ENCODE results near the gene ZDHHC11B. TPM values are rescaled to one million over a fixed set of nuclear protein-coding genes. Genes with fewer than 3 reads are reported as not detected.
"Not testable (repeated sequence)": the region's sequence is repeated elsewhere in the genome, so short reads cannot be mapped to it uniquely, and the experiment has no call there.

Gene ZDHHC11B
- total and polyA plus RNA-seq, 2 donors from 2014 or later, result 4.4 to 5.4 TPM

DNA sequence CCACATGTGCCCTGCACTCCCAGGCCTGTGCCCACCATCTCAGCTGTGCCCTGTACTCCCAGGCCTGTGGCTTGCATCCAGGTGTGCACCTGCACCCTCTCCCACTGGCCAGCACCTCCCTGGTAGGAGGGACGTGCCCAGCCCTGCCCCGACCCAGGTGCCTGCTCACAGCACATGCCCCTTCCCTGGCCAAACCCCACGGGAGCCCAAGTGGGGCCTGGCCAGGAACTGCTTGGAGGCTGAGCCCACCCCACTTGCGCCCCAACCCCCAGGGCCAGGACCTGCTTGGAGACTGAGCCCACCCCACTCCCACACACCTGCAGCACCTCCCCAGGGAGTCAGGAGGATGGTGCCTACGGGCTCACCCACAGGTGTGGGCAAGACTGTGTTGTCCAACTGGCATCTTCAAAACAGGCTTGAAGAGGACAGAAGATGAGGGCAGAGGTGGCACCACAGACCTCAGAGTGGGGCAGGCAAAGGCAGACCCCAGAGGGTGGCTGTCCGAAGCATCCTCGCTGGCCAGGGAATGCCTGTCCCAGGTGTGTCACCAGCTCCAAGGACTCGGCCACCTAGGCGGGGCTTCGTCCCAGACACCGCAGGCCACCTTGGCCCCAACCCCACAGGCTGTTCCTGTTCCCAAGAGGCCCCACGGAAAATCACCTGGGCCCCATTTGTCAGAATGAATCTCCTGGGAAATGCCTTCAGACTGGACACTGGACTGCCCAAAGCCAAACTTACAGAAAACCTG is 10.8 kb downstream of the ZDHHC11B start:
- no peak overlapping the region for H3K27ac ChIP-seq (ENCODE audit: low read depth in 2 of 2, low read length in 2 of 2)
- TF ChIP-seq, protein P1, sequence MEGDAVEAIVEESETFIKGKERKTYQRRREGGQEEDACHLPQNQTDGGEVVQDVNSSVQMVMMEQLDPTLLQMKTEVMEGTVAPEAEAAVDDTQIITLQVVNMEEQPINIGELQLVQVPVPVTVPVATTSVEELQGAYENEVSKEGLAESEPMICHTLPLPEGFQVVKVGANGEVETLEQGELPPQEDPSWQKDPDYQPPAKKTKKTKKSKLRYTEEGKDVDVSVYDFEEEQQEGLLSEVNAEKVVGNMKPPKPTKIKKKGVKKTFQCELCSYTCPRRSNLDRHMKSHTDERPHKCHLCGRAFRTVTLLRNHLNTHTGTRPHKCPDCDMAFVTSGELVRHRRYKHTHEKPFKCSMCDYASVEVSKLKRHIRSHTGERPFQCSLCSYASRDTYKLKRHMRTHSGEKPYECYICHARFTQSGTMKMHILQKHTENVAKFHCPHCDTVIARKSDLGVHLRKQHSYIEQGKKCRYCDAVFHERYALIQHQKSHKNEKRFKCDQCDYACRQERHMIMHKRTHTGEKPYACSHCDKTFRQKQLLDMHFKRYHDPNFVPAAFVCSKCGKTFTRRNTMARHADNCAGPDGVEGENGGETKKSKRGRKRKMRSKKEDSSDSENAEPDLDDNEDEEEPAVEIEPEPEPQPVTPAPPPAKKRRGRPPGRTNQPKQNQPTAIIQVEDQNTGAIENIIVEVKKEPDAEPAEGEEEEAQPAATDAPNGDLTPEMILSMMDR (IDR thresholded peaks at IDR 0.05; ENCODE audit: borderline replicate concordance, extremely low read depth, insufficient read depth), result no peak
- no peaks in the 10 kb centered on the region for H3K9me3 ChIP-seq (ENCODE audit: control insufficient read depth in 2 of 3, insufficient read depth in 1 of 3, low read length in 3 of 3)
- DNase-seq (peak in 1 of 5 donors; percentile 85), FAIRE-seq (no peak)
- intact Hi-C loops (cut with DNase I), result loop anchor here (10.0 kb wide), 1 partner anchor 89 kb away; no protein-coding TSS in a partner anchor
- H3K9ac ChIP-seq (ENCODE audit: low read length in 3 of 3), result no peak overlapping the region
- peaks cover 6% of the 10 kb centered on the region for H3K27me3 ChIP-seq (ENCODE audit: control insufficient read depth, insufficient read depth, low read length)
- H3K36me3 ChIP-seq (ENCODE audit: control insufficient read depth in 2 of 3, insufficient read depth in 3 of 3, low read length in 3 of 3), result no peaks in the 10 kb centered on the region
- no peak overlapping the region for H3K4me3 ChIP-seq (ENCODE audit: low read length in 3 of 3)
- no peaks in the 10 kb centered on the region for H3K4me1 ChIP-seq (ENCODE audit: control insufficient read depth in 2 of 3, insufficient read depth in 2 of 3, low read depth in 1 of 3, low read length in 3 of 3)

- FAIRE-seq; H3K36me3 ChIP-seq (ENCODE audit: control insufficient read depth in 2 of 3, insufficient read depth in 3 of 3, low read length in 3 of 3); H3K4me3 ChIP-seq (ENCODE audit: low read length in 3 of 3); H3K9me3 ChIP-seq (ENCODE audit: control insufficient read depth in 2 of 3, insufficient read depth in 1 of 3, low read length in 3 of 3); H3K9ac ChIP-seq (ENCODE audit: low read length in 3 of 3); H3K4me1 ChIP-seq (ENCODE audit: control insufficient read depth in 2 of 3, insufficient read depth in 2 of 3, low read depth in 1 of 3, low read length in 3 of 3); H3K27me3 ChIP-seq (ENCODE audit: control insufficient read depth, insufficient read depth, low read length); H3K27ac ChIP-seq (ENCODE audit: low read depth in 2 of 2, low read length in 2 of 2): not testable (repeated sequence)
- intact Hi-C loops (cut with DNase I), result loop anchor here (10.0 kb wide), 1 partner anchor 88 kb away; no protein-coding TSS in a partner anchor
- peak in 1 of 5 donors; percentile 43 for DNase-seq
Observed at GRCh38 chr5:772931-773330, 11.6 kb downstream of the ZDHHC11B start.

GRCh38 chr5:772547-772890 is 12.0 kb downstream of the ZDHHC11B start:
- H3K9ac ChIP-seq (ENCODE audit: low read length in 3 of 3); H3K4me3 ChIP-seq (ENCODE audit: low read length in 3 of 3); H3K36me3 ChIP-seq (ENCODE audit: control insufficient read depth in 2 of 3, insufficient read depth in 3 of 3, low read length in 3 of 3); H3K27ac ChIP-seq (ENCODE audit: low read depth in 2 of 2, low read length in 2 of 2); H3K27me3 ChIP-seq (ENCODE audit: control insufficient read depth, insufficient read depth, low read length); FAIRE-seq; H3K9me3 ChIP-seq (ENCODE audit: control insufficient read depth in 2 of 3, insufficient read depth in 1 of 3, low read length in 3 of 3); H3K4me1 ChIP-seq (ENCODE audit: control insufficient read depth in 2 of 3, insufficient read depth in 2 of 3, low read depth in 1 of 3, low read length in 3 of 3): not testable (repeated sequence)
- peak in 1 of 5 donors; percentile 17 for DNase-seq
- intact Hi-C loops (cut with DNase I), result loop anchor here (10.0 kb wide), 1 partner anchor 88 kb away; no protein-coding TSS in a partner anchor

- not testable (repeated sequence) for H3K4me3 ChIP-seq (ENCODE audit: low read length in 3 of 3); H3K4me1 ChIP-seq (ENCODE audit: control insufficient read depth in 2 of 3, insufficient read depth in 2 of 3, low read depth in 1 of 3, low read length in 3 of 3); H3K36me3 ChIP-seq (ENCODE audit: control insufficient read depth in 2 of 3, insufficient read depth in 3 of 3, low read length in 3 of 3); H3K9ac ChIP-seq (ENCODE audit: low read length in 3 of 3); H3K9me3 ChIP-seq (ENCODE audit: control insufficient read depth in 2 of 3, insufficient read depth in 1 of 3, low read length in 3 of 3); FAIRE-seq; H3K27me3 ChIP-seq (ENCODE audit: control insufficient read depth, insufficient read depth, low read length); H3K27ac ChIP-seq (ENCODE audit: low read depth in 2 of 2, low read length in 2 of 2)
- intact Hi-C loops (cut with DNase I), result loop anchor here (10.0 kb wide), 1 partner anchor 87 kb away; no protein-coding TSS in a partner anchor
- peak in 1 of 5 donors; percentile 36 for DNase-seq
Observed at GRCh38 chr5:771841-772546, 12.5 kb downstream of the ZDHHC11B start.

DNA sequence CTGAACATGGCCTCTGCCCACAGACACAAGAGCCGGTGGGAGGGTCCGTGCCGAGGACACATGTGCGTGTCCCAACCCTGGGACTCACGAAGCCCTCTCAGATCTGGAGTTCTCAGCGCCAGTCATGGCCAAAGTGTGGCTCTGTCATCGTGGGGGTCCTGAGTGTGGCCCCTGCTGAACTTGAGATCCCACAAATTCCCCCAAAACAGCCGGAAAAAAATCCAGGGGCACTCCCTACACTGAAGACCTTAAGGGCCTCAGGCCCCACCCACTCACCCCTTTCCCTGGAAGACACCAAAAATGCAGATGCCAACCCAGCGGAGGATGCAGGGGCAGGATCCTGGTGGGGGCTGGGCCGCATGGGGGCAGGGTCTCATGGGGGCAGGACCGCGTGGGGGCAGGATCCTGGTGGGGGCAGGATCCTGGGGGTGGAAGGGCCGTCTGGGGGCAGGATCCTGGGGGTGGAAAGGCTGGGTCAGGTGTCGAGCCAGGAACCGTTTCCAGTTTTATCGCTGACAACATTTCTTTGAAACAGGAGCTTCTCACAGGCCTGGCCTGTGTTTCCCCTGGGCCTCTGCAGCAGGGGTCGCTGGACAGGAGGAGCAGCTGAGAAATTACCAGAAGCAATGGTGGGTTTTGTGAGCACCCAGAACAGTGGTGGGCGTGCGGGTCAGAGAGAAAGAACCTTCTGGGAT is 13.3 kb downstream of the ZDHHC11B start:
- not testable (repeated sequence) for H3K4me3 ChIP-seq (ENCODE audit: low read length in 3 of 3); H3K27ac ChIP-seq (ENCODE audit: low read depth in 2 of 2, low read length in 2 of 2); H3K27me3 ChIP-seq (ENCODE audit: control insufficient read depth, insufficient read depth, low read length); H3K9ac ChIP-seq (ENCODE audit: low read length in 3 of 3); H3K36me3 ChIP-seq (ENCODE audit: control insufficient read depth in 2 of 3, insufficient read depth in 3 of 3, low read length in 3 of 3); H3K9me3 ChIP-seq (ENCODE audit: control insufficient read depth in 2 of 3, insufficient read depth in 1 of 3, low read length in 3 of 3); H3K4me1 ChIP-seq (ENCODE audit: control insufficient read depth in 2 of 3, insufficient read depth in 2 of 3, low read depth in 1 of 3, low read length in 3 of 3); FAIRE-seq
- intact Hi-C loops (cut with DNase I), result loop anchor here (10.0 kb wide), 1 partner anchor 86 kb away; no protein-coding TSS in a partner anchor
- DNase-seq, result peak in 2 of 5 donors; percentile 58 to 83

DNA sequence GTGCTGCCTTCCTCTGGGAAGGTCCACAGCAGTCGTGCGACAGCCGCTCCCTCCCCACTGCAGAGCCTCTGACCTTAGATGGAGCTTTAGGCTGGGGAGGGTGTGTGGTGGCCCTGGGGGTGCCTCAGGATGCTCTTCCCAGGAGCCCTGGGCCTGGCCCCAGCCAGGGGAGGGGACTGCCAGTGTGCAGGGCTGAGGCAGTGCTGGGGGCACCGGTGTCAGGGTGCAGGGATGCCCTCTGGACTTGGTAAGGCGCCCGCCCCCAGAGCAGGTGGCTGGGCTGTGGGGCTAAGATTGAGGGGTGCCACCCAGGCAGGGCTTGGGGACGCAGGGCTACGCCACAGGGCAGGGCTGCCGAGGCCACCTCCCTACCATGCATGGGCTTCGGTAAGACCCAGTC is 13.9 kb downstream of the ZDHHC11B start:
- H3K36me3 ChIP-seq (ENCODE audit: control insufficient read depth in 2 of 3, insufficient read depth in 3 of 3, low read length in 3 of 3); H3K9me3 ChIP-seq (ENCODE audit: control insufficient read depth in 2 of 3, insufficient read depth in 1 of 3, low read length in 3 of 3); H3K4me1 ChIP-seq (ENCODE audit: control insufficient read depth in 2 of 3, insufficient read depth in 2 of 3, low read depth in 1 of 3, low read length in 3 of 3); H3K27me3 ChIP-seq (ENCODE audit: control insufficient read depth, insufficient read depth, low read length); H3K4me3 ChIP-seq (ENCODE audit: low read length in 3 of 3); H3K9ac ChIP-seq (ENCODE audit: low read length in 3 of 3); FAIRE-seq; H3K27ac ChIP-seq (ENCODE audit: low read depth in 2 of 2, low read length in 2 of 2): not testable (repeated sequence)
- intact Hi-C loops (cut with DNase I), result loop anchor here (10.0 kb wide), 1 partner anchor 86 kb away; no protein-coding TSS in a partner anchor
- DNase-seq, result peak in 1 of 5 donors; percentile 85

GRCh38 chr5:769485-770145 is 14.9 kb downstream of the ZDHHC11B start:
- DNase-seq, result peak in 1 of 5 donors; percentile 84
- H3K4me3 ChIP-seq (ENCODE audit: low read length in 3 of 3); H3K27me3 ChIP-seq (ENCODE audit: control insufficient read depth, insufficient read depth, low read length); FAIRE-seq; H3K36me3 ChIP-seq (ENCODE audit: control insufficient read depth in 2 of 3, insufficient read depth in 3 of 3, low read length in 3 of 3); H3K27ac ChIP-seq (ENCODE audit: low read depth in 2 of 2, low read length in 2 of 2); H3K4me1 ChIP-seq (ENCODE audit: control insufficient read depth in 2 of 3, insufficient read depth in 2 of 3, low read depth in 1 of 3, low read length in 3 of 3); H3K9ac ChIP-seq (ENCODE audit: low read length in 3 of 3); H3K9me3 ChIP-seq (ENCODE audit: control insufficient read depth in 2 of 3, insufficient read depth in 1 of 3, low read length in 3 of 3): not testable (repeated sequence)
- intact Hi-C loops (cut with DNase I), result loop anchor here (10.0 kb wide), 1 partner anchor 85 kb away; no protein-coding TSS in a partner anchor
